Measurements from ENCODE around the gene POR. TPM values are rescaled to one million over a fixed set of nuclear protein-coding genes. Genes with fewer than 3 reads are reported as not detected.

POR gene
- total and polyA plus RNA-seq, 2 of the 13 experiments (the other 11 are each of a cell fraction or from before 2014, with no cell fraction given), result 145 to 266 TPM

DNA sequence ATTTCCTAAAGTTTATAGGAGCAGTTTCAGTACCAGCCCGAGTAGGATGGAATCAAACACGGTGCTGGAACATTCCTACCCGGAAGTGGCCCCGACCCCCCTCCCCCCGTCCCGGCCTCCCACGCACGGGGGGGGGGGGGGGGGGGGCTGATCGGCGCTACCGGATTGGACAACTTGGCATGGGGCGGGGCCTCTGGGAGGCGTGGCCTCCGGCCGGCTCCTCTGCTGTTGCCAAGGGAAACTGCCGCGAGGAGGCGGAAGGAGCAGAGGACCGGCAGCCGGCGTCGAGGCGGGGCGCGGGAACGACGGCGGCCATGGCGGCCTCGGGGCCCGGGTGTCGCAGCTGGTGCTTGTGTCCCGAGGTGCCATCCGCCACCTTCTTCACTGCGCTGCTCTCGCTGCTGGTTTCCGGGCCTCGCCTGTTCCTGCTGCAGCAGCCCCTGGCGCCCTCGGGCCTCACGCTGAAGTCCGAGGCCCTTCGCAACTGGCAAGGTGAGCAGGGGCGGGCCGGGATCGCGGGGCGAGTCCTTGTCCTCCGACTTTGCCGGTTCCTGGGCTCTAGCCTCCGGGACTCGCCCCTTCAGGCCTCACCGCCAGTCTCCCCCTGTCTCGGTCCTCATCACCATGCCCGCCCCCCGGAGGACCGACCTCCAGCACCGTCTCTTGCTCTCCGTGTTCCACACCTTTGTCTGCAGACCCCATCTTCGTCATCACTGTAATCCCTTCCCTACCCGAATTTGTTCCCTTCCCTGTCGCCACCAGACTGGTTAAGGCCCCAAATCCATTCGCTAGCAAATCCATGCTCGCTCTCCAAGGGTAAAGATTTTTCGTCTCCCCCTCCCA lies 36.0 kb upstream of the POR start, which contains the start of gene RHBDD2 (continued):
- TF ChIP-seq, protein P1, sequence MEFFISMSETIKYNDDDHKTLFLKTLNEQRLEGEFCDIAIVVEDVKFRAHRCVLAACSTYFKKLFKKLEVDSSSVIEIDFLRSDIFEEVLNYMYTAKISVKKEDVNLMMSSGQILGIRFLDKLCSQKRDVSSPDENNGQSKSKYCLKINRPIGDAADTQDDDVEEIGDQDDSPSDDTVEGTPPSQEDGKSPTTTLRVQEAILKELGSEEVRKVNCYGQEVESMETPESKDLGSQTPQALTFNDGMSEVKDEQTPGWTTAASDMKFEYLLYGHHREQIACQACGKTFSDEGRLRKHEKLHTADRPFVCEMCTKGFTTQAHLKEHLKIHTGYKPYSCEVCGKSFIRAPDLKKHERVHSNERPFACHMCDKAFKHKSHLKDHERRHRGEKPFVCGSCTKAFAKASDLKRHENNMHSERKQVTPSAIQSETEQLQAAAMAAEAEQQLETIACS (CRISPR knock-in tag; IDR thresholded peaks at IDR 0.05), result peak; percentile 34; the same call in 1 of the 2 replicates
- no peak for TF ChIP-seq HES4 (CRISPR knock-in tag; IDR thresholded peaks at IDR 0.05; ENCODE audit: borderline replicate concordance)
- TF ChIP-seq ZNF776 (CRISPR knock-in tag; IDR thresholded peaks at IDR 0.05), result peak; percentile 85
- peak; percentile 91; the same call in 1 of the 2 replicates for TF ChIP-seq ZNF788 (CRISPR knock-in tag; IDR thresholded peaks at IDR 0.05; ENCODE audit: borderline replicate concordance)
- TF ChIP-seq ZNF724P (CRISPR knock-in tag; IDR thresholded peaks at IDR 0.05; ENCODE audit: borderline replicate concordance), result peak; percentile 59; the same call in 1 of the 2 replicates
- TF ChIP-seq, protein P2, sequence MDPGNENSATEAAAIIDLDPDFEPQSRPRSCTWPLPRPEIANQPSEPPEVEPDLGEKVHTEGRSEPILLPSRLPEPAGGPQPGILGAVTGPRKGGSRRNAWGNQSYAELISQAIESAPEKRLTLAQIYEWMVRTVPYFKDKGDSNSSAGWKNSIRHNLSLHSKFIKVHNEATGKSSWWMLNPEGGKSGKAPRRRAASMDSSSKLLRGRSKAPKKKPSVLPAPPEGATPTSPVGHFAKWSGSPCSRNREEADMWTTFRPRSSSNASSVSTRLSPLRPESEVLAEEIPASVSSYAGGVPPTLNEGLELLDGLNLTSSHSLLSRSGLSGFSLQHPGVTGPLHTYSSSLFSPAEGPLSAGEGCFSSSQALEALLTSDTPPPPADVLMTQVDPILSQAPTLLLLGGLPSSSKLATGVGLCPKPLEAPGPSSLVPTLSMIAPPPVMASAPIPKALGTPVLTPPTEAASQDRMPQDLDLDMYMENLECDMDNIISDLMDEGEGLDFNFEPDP (CRISPR knock-in tag; conservative IDR thresholded peaks at IDR 0.05), result 0 out of 2 replicates have a peak, but pooled peaks have one; percentile 90
- TF ChIP-seq MIXL1 (CRISPR knock-in tag; IDR thresholded peaks at IDR 0.05), result no peak
- 0 out of 2 replicates have a peak, but pooled peaks have one; percentile 54 for TF ChIP-seq KLF12 (CRISPR knock-in tag; IDR thresholded peaks at IDR 0.05; ENCODE audit: borderline replicate concordance)
- no peak for TF ChIP-seq ZNF589 (CRISPR knock-in tag; conservative IDR thresholded peaks at IDR 0.05)
- TF ChIP-seq, protein P3, sequence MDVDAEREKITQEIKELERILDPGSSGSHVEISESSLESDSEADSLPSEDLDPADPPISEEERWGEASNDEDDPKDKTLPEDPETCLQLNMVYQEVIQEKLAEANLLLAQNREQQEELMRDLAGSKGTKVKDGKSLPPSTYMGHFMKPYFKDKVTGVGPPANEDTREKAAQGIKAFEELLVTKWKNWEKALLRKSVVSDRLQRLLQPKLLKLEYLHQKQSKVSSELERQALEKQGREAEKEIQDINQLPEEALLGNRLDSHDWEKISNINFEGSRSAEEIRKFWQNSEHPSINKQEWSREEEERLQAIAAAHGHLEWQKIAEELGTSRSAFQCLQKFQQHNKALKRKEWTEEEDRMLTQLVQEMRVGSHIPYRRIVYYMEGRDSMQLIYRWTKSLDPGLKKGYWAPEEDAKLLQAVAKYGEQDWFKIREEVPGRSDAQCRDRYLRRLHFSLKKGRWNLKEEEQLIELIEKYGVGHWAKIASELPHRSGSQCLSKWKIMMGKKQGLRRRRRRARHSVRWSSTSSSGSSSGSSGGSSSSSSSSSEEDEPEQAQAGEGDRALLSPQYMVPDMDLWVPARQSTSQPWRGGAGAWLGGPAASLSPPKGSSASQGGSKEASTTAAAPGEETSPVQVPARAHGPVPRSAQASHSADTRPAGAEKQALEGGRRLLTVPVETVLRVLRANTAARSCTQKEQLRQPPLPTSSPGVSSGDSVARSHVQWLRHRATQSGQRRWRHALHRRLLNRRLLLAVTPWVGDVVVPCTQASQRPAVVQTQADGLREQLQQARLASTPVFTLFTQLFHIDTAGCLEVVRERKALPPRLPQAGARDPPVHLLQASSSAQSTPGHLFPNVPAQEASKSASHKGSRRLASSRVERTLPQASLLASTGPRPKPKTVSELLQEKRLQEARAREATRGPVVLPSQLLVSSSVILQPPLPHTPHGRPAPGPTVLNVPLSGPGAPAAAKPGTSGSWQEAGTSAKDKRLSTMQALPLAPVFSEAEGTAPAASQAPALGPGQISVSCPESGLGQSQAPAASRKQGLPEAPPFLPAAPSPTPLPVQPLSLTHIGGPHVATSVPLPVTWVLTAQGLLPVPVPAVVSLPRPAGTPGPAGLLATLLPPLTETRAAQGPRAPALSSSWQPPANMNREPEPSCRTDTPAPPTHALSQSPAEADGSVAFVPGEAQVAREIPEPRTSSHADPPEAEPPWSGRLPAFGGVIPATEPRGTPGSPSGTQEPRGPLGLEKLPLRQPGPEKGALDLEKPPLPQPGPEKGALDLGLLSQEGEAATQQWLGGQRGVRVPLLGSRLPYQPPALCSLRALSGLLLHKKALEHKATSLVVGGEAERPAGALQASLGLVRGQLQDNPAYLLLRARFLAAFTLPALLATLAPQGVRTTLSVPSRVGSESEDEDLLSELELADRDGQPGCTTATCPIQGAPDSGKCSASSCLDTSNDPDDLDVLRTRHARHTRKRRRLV (CRISPR knock-in tag; IDR thresholded peaks at IDR 0.05), result no peak; the same call in 1 of the 2 replicates
- TF ChIP-seq SNRNP70 (IDR thresholded peaks at IDR 0.05; ENCODE audit: low read depth, low read length), result no peak
- no peak for TF ChIP-seq SMARCE1 (IDR thresholded peaks at IDR 0.05; ENCODE audit: borderline replicate concordance)
- 0 out of 2 replicates have a peak, but pooled peaks have one; percentile 41 for TF ChIP-seq POGZ (CRISPR knock-in tag; IDR thresholded peaks at IDR 0.05)
- TF ChIP-seq, protein P4, sequence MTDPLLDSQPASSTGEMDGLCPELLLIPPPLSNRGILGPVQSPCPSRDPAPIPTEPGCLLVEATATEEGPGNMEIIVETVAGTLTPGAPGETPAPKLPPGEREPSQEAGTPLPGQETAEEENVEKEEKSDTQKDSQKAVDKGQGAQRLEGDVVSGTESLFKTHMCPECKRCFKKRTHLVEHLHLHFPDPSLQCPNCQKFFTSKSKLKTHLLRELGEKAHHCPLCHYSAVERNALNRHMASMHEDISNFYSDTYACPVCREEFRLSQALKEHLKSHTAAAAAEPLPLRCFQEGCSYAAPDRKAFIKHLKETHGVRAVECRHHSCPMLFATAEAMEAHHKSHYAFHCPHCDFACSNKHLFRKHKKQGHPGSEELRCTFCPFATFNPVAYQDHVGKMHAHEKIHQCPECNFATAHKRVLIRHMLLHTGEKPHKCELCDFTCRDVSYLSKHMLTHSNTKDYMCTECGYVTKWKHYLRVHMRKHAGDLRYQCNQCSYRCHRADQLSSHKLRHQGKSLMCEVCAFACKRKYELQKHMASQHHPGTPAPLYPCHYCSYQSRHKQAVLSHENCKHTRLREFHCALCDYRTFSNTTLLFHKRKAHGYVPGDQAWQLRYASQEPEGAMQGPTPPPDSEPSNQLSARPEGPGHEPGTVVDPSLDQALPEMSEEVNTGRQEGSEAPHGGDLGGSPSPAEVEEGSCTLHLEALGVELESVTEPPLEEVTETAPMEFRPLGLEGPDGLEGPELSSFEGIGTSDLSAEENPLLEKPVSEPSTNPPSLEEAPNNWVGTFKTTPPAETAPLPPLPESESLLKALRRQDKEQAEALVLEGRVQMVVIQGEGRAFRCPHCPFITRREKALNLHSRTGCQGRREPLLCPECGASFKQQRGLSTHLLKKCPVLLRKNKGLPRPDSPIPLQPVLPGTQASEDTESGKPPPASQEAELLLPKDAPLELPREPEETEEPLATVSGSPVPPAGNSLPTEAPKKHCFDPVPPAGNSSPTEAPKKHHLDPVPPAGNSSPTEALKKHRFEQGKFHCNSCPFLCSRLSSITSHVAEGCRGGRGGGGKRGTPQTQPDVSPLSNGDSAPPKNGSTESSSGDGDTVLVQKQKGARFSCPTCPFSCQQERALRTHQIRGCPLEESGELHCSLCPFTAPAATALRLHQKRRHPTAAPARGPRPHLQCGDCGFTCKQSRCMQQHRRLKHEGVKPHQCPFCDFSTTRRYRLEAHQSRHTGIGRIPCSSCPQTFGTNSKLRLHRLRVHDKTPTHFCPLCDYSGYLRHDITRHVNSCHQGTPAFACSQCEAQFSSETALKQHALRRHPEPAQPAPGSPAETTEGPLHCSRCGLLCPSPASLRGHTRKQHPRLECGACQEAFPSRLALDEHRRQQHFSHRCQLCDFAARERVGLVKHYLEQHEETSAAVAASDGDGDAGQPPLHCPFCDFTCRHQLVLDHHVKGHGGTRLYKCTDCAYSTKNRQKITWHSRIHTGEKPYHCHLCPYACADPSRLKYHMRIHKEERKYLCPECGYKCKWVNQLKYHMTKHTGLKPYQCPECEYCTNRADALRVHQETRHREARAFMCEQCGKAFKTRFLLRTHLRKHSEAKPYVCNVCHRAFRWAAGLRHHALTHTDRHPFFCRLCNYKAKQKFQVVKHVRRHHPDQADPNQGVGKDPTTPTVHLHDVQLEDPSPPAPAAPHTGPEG (CRISPR knock-in tag; IDR thresholded peaks at IDR 0.05), result peak; percentile 67; the same call in 1 of the 2 replicates
